ENCODE results near the gene COL15A1.

The COL15A1 gene

DNA sequence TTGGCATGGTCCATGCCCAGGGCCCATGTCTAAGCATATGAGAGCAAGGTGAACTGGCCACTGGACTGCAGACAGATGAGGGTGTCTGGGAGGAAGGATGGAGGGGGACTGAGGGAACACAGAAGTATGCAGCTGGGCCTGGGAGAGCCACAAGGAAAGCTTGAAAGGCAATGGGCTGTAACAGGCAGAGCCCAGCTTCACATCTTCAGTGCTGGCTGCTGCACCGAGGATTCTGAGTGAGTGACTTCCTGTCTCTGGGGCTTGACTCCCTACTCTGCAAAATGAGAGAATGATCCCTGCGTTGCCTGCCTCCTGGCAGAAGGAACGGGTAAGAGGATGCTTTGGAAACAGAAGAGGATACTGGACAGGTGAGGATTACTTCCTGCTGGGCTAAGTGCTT, 29.0 kb downstream of the COL15A1 start:
- Histone ChIP-seq H3K27ac (ENCODE audit: low read depth, low read length) (no peak overlapping the region), H3K4me2 (ENCODE audit: low read length) (no peak overlapping the region), H3K4me3 (ENCODE audit: low read length) (no peak overlapping the region), H3K4me1 (ENCODE audit: control insufficient read depth, low read length) (peaks cover 5% of the 10 kb centered on the region), H3K27me3 (ENCODE audit: control insufficient read depth, low read length) (peaks cover 23% of the 10 kb centered on the region), H3K36me3 (ENCODE audit: control insufficient read depth, low read length) (no peaks in the 10 kb centered on the region), H3K9me3 (ENCODE audit: control insufficient read depth, insufficient read depth, low read length) (no peaks in the 10 kb centered on the region), H3K9me2 (replicated peaks; ENCODE audit: control insufficient read depth, low read length) (no peaks in the 10 kb centered on the region), H4K20me1 (ENCODE audit: control insufficient read depth, insufficient read depth, low read depth, low read length) (no peaks in the 10 kb centered on the region), H3K79me2 (ENCODE audit: control insufficient read depth, low read length) (no peaks in the 10 kb centered on the region), H3F3A (ENCODE audit: control insufficient read depth, insufficient read depth) (no peaks in the 10 kb centered on the region)
- no peak for TF ChIP-seq EZH2phosphoT487 (IDR thresholded peaks at IDR 0.05; ENCODE audit: borderline replicate concordance, low read length)
- TF ChIP-seq, protein P1, sequence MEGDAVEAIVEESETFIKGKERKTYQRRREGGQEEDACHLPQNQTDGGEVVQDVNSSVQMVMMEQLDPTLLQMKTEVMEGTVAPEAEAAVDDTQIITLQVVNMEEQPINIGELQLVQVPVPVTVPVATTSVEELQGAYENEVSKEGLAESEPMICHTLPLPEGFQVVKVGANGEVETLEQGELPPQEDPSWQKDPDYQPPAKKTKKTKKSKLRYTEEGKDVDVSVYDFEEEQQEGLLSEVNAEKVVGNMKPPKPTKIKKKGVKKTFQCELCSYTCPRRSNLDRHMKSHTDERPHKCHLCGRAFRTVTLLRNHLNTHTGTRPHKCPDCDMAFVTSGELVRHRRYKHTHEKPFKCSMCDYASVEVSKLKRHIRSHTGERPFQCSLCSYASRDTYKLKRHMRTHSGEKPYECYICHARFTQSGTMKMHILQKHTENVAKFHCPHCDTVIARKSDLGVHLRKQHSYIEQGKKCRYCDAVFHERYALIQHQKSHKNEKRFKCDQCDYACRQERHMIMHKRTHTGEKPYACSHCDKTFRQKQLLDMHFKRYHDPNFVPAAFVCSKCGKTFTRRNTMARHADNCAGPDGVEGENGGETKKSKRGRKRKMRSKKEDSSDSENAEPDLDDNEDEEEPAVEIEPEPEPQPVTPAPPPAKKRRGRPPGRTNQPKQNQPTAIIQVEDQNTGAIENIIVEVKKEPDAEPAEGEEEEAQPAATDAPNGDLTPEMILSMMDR (IDR thresholded peaks at IDR 0.05; ENCODE audit: low read depth, low read length, poor library complexity, severe bottlenecking): no peak

DNA sequence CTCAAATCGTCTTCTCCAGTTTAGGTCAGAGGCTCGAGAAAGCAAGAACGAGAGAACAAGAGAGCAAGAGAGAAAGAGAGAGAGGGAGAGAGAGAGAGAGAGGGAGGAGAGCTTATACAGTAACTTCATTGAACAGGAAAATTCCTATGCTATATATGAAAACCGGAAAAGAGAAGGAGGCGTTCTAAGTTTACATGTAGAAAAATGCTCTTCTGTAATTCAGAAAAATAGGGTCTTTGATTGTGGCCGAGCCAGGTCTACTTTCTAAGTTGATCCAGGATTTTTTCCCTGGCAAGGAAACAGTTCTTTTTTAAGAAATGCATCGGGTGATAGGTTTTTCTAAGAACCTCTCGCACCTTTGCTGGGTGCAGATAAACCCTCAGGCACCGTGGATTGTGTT, 29.5 kb downstream of the COL15A1 start:
- H3K4me2 ChIP-seq (ENCODE audit: low read length): no peak overlapping the region
- H3K79me2 ChIP-seq (ENCODE audit: control insufficient read depth, low read length): no peaks in the 10 kb centered on the region
- H4K20me1 ChIP-seq (ENCODE audit: control insufficient read depth, insufficient read depth, low read depth, low read length): no peaks in the 10 kb centered on the region
- H3K27me3 ChIP-seq (ENCODE audit: control insufficient read depth, low read length): peaks cover 26% of the 10 kb centered on the region
- no peak overlapping the region for H3K27ac ChIP-seq (ENCODE audit: low read depth, low read length)
- H3K4me3 ChIP-seq (ENCODE audit: low read length): no peak overlapping the region
- H3K36me3 ChIP-seq (ENCODE audit: control insufficient read depth, low read length): no peaks in the 10 kb centered on the region
- no peaks in the 10 kb centered on the region for H3F3A ChIP-seq (ENCODE audit: control insufficient read depth, insufficient read depth)
- TF ChIP-seq, protein P1 (IDR thresholded peaks at IDR 0.05; ENCODE audit: low read depth, low read length, poor library complexity, severe bottlenecking): no peak
- TF ChIP-seq EZH2phosphoT487 (IDR thresholded peaks at IDR 0.05; ENCODE audit: borderline replicate concordance, low read length): no peak
- H3K9me3 ChIP-seq (ENCODE audit: control insufficient read depth, insufficient read depth, low read length): no peaks in the 10 kb centered on the region
- H3K4me1 ChIP-seq (ENCODE audit: control insufficient read depth, low read length): peaks cover 5% of the 10 kb centered on the region
- no peaks in the 10 kb centered on the region for H3K9me2 ChIP-seq (replicated peaks; ENCODE audit: control insufficient read depth, low read length)

DNA sequence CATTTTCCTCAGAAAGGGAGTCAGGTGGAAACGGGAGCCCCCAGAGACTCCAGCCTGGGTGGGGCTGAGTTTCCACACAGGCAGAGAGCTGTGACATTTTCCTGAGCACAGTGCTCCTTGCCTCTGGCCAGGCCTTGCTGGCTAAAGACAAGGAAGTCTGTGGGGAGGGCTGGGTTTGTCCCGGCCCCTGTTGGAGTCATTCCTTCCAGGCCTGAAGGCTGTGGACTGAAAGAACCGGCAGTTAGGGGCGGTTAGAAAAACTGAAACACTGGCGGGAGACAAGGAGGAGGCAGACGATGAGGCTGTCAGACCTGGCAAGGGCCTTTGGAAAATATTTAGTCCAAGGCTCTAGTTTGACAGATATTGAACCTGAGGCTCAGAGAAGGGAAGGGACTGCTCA, 29.9 kb downstream of the COL15A1 start:
- no peaks in the 10 kb centered on the region for H3K9me2 ChIP-seq (replicated peaks; ENCODE audit: control insufficient read depth, low read length)
- H4K20me1 ChIP-seq (ENCODE audit: control insufficient read depth, insufficient read depth, low read depth, low read length): no peaks in the 10 kb centered on the region
- H3K4me1 ChIP-seq (ENCODE audit: control insufficient read depth, low read length): peaks cover 5% of the 10 kb centered on the region
- no peaks in the 10 kb centered on the region for H3F3A ChIP-seq (ENCODE audit: control insufficient read depth, insufficient read depth)
- no peak overlapping the region for H3K4me3 ChIP-seq (ENCODE audit: low read length)
- no peaks in the 10 kb centered on the region for H3K79me2 ChIP-seq (ENCODE audit: control insufficient read depth, low read length)
- peaks cover 30% of the 10 kb centered on the region for H3K27me3 ChIP-seq (ENCODE audit: control insufficient read depth, low read length)
- TF ChIP-seq, protein P1 (IDR thresholded peaks at IDR 0.05; ENCODE audit: low read depth, low read length, poor library complexity, severe bottlenecking): no peak
- no peak for TF ChIP-seq EZH2phosphoT487 (IDR thresholded peaks at IDR 0.05; ENCODE audit: borderline replicate concordance, low read length)
- no peaks in the 10 kb centered on the region for H3K9me3 ChIP-seq (ENCODE audit: control insufficient read depth, insufficient read depth, low read length)
- H3K36me3 ChIP-seq (ENCODE audit: control insufficient read depth, low read length): no peaks in the 10 kb centered on the region
- no peak overlapping the region for H3K4me2 ChIP-seq (ENCODE audit: low read length)
- no peak overlapping the region for H3K27ac ChIP-seq (ENCODE audit: low read depth, low read length)

DNA sequence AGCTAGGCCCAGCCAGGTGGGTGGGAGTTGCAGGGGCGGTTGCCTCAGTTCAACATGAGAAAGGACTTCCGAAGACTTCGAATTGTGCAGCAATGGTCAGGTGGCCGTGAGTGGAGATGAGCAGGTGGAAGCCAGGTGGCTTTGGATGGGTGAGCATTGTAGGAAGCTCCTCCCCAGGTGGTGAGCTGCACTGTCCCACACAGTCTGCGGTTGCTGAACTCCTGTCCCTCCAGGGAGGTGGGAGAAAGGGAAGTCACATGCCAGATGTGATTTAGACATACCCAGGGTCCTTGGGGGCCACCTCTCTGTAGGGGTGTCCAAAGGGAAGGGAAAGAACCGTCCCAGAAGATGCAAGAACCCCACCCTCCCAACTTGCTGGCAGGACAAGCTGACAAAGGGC, 30.4 kb downstream of the COL15A1 start:
- Histone ChIP-seq H3K4me1 (ENCODE audit: control insufficient read depth, low read length) (peaks cover 5% of the 10 kb centered on the region), H3K36me3 (ENCODE audit: control insufficient read depth, low read length) (no peaks in the 10 kb centered on the region), H3K79me2 (ENCODE audit: control insufficient read depth, low read length) (no peaks in the 10 kb centered on the region), H3K9me2 (replicated peaks; ENCODE audit: control insufficient read depth, low read length) (no peaks in the 10 kb centered on the region), H3F3A (ENCODE audit: control insufficient read depth, insufficient read depth) (no peaks in the 10 kb centered on the region), H3K27ac (ENCODE audit: low read depth, low read length) (no peak overlapping the region), H3K9me3 (ENCODE audit: control insufficient read depth, insufficient read depth, low read length) (no peaks in the 10 kb centered on the region), H3K4me2 (ENCODE audit: low read length) (no peak overlapping the region), H3K27me3 (ENCODE audit: control insufficient read depth, low read length) (peaks cover 30% of the 10 kb centered on the region), H4K20me1 (ENCODE audit: control insufficient read depth, insufficient read depth, low read depth, low read length) (no peaks in the 10 kb centered on the region), H3K4me3 (ENCODE audit: low read length) (no peak overlapping the region)
- TF ChIP-seq, protein P1 (IDR thresholded peaks at IDR 0.05; ENCODE audit: low read depth, low read length, poor library complexity, severe bottlenecking): no peak
- TF ChIP-seq EZH2phosphoT487 (IDR thresholded peaks at IDR 0.05; ENCODE audit: borderline replicate concordance, low read length): no peak
